ENCODE data around the gene DTNB. TPM values are rescaled to one million over a fixed set of nuclear protein-coding genes. Genes with fewer than 3 reads are reported as not detected.

The DTNB gene
- total and polyA plus RNA-seq, 2 of the 4 experiments (the other 2 are of a cell fraction) = 3.8 to 5.3 TPM

DNA sequence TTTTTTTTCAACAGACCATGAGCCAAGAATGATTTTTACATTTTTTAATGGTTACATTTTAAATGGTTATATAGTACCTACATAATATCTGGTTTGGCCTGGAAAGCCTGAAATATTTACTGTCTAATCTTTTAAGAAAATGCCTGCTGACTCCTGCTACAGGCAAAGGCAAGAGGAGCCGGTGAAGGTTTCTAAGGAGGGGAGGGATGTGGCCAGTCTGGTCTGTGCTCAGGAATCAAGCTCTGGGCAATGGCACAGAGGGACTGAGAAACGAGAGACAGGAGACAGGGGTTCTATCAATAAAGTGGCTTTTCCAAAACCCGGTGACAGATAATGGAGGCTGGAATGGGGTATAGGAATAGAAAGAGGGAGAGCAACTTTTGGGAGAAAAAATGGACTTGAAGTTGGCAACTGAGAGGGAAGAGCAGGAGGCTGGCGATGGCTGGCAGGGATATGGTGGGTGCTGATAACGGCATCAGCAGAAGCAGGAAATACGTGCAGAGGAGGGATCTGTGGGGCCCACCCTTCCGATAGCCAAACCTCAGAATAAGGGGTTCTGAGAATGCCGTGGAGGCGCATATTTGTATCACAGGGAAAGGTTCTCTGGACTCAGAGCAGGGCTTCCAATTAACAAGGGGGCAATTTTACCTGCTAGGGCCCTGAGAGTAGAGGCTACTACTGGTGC, 267.6 kb downstream of the DTNB start:
- Histone ChIP-seq H3K56ac (ENCODE audit: extremely low read depth, insufficient read depth, low read length) (no peak overlapping the region), H2BK15ac (ENCODE audit: low read depth, low read length) (no peak overlapping the region), H2AFZ (replicated peaks; ENCODE audit: low read length, poor library complexity) (no peak overlapping the region), H3K9me3 (ENCODE audit: control insufficient read depth, insufficient read depth, low read length) (no peaks in the 10 kb centered on the region), H3K9ac (ENCODE audit: low read depth, low read length) (no peak overlapping the region), H3K27ac (ENCODE audit: insufficient read depth, low read length) (no peak overlapping the region), H3K4me3 (ENCODE audit: insufficient read depth, low read depth, low read length) (no peak overlapping the region), H2AK9ac (replicated peaks; ENCODE audit: low read depth, low read length, poor library complexity) (no peak overlapping the region), H3K36me3 (ENCODE audit: control insufficient read depth, insufficient read depth, low read length) (no peaks in the 10 kb centered on the region), H2BK5ac (ENCODE audit: low read depth, low read length, poor library complexity, severe bottlenecking) (no peak overlapping the region), H3K14ac (replicated peaks; ENCODE audit: low read depth, low read length) (no peak overlapping the region), H4K5ac (ENCODE audit: low read depth, low read length) (no peak overlapping the region), H4K8ac (ENCODE audit: low read depth in 2 of 2, low read length in 2 of 2) (no peak overlapping the region), H3K79me1 (ENCODE audit: low read depth in 1 of 2, low read length in 2 of 2) (no peaks in the 10 kb centered on the region), H3K23ac (ENCODE audit: low read depth, low read length) (no peak overlapping the region), H3K9me1 (ENCODE audit: insufficient read depth, low read length) (no peaks in the 10 kb centered on the region), H3K4ac (ENCODE audit: low read depth, low read length) (no peak overlapping the region), H2BK120ac (ENCODE audit: low read depth, low read length) (no peak overlapping the region), H2BK20ac (ENCODE audit: low read depth, low read length) (no peak overlapping the region), H4K91ac (ENCODE audit: insufficient read depth, low read depth, low read length) (no peak overlapping the region), H3K4me1 (ENCODE audit: control insufficient read depth, insufficient read depth, low read length) (no peaks in the 10 kb centered on the region), H3K27me3 (ENCODE audit: control insufficient read depth, insufficient read depth, low read length) (no peaks in the 10 kb centered on the region), H3K4me2 (ENCODE audit: low read depth, low read length) (no peak overlapping the region), H4K20me1 (ENCODE audit: insufficient read depth, low read length) (no peaks in the 10 kb centered on the region), H3K18ac (ENCODE audit: low read depth, low read length) (no peak overlapping the region), H2AK5ac (ENCODE audit: low read depth, low read length) (no peak overlapping the region)
- CTCF ChIA-PET = no interaction called here
- BruUV-seq (replicated peaks) = no TSS peak
- dilution Hi-C loops (cut with HindIII; ENCODE audit: low sequenced_read_pairs, unreplicated experiment) (no loop called here), in situ Hi-C loops (cut with MboI; ENCODE audit: low sequenced_read_pairs) (no loop called here), intact Hi-C loops (cut with micrococcal nuclease) (no loop called here)
- WGBS, 2 experiments (ENCODE audit: extremely low coverage in 2 of 2, insufficient read length in 1 of 2) = 90% methylated on average over 6 of the region's 9 CpGs; no CpG with 5 or more reads in 1 of the 2 experiments
- POLR2A ChIA-PET (ENCODE audit: unreplicated experiment) = no interaction called here
- ATAC-seq (ENCODE audit: low read depth) (no peak), DNase-seq (no peak)
- TF ChIP-seq CHD1 (IDR thresholded peaks at IDR 0.05; ENCODE audit: low read depth, low read length) (no peak), CEBPB (IDR thresholded peaks at IDR 0.05; ENCODE audit: low read depth, low read length) (no peak), RAD21 (IDR thresholded peaks at IDR 0.05; ENCODE audit: low read length) (no peak), RCOR1 (IDR thresholded peaks at IDR 0.05; ENCODE audit: insufficient replicate concordance, low read length) (no peak), RFX5 (IDR thresholded peaks at IDR 0.05; ENCODE audit: low read depth, low read length) (no peak), MAFK (IDR thresholded peaks at IDR 0.05; ENCODE audit: low read depth, low read length) (no peak), SMC3 (IDR thresholded peaks at IDR 0.05; ENCODE audit: low read depth, low read length) (no peak), NFE2L2 (IDR thresholded peaks at IDR 0.05; ENCODE audit: low read depth, low read length) (no peak), POLR2A (IDR thresholded peaks at IDR 0.05; ENCODE audit: low read depth, low read length) (no peak), MAZ (IDR thresholded peaks at IDR 0.05; ENCODE audit: borderline replicate concordance, low read depth, low read length) (no peak), FOS (IDR thresholded peaks at IDR 0.05; ENCODE audit: low read depth, low read length) (no peak), BHLHE40 (IDR thresholded peaks at IDR 0.05; ENCODE audit: low read depth, low read length) (no peak), MXI1 (IDR thresholded peaks at IDR 0.05; ENCODE audit: borderline replicate concordance, low read depth, low read length) (no peak)
- TF ChIP-seq, protein P1, sequence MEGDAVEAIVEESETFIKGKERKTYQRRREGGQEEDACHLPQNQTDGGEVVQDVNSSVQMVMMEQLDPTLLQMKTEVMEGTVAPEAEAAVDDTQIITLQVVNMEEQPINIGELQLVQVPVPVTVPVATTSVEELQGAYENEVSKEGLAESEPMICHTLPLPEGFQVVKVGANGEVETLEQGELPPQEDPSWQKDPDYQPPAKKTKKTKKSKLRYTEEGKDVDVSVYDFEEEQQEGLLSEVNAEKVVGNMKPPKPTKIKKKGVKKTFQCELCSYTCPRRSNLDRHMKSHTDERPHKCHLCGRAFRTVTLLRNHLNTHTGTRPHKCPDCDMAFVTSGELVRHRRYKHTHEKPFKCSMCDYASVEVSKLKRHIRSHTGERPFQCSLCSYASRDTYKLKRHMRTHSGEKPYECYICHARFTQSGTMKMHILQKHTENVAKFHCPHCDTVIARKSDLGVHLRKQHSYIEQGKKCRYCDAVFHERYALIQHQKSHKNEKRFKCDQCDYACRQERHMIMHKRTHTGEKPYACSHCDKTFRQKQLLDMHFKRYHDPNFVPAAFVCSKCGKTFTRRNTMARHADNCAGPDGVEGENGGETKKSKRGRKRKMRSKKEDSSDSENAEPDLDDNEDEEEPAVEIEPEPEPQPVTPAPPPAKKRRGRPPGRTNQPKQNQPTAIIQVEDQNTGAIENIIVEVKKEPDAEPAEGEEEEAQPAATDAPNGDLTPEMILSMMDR (conservative IDR thresholded peaks at IDR 0.05; ENCODE audit: low read depth, low read length) = no peak
- TF ChIP-seq, protein P2, sequence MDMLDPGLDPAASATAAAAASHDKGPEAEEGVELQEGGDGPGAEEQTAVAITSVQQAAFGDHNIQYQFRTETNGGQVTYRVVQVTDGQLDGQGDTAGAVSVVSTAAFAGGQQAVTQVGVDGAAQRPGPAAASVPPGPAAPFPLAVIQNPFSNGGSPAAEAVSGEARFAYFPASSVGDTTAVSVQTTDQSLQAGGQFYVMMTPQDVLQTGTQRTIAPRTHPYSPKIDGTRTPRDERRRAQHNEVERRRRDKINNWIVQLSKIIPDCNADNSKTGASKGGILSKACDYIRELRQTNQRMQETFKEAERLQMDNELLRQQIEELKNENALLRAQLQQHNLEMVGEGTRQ (IDR thresholded peaks at IDR 0.05; ENCODE audit: low read depth, low read length) = no peak
- TF ChIP-seq, protein P3, sequence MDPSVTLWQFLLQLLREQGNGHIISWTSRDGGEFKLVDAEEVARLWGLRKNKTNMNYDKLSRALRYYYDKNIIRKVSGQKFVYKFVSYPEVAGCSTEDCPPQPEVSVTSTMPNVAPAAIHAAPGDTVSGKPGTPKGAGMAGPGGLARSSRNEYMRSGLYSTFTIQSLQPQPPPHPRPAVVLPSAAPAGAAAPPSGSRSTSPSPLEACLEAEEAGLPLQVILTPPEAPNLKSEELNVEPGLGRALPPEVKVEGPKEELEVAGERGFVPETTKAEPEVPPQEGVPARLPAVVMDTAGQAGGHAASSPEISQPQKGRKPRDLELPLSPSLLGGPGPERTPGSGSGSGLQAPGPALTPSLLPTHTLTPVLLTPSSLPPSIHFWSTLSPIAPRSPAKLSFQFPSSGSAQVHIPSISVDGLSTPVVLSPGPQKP (IDR thresholded peaks at IDR 0.05; ENCODE audit: borderline replicate concordance, low read depth, low read length) = no peak
